Lower leg skin (tissue), 4 donors: ENCODE results near the gene ZNF618. TPM values are rescaled to one million over a fixed set of nuclear protein-coding genes. Genes with fewer than 3 reads are reported as not detected.

Experiments
- DNase-seq, 2 donors: peaks; one replicate each; pipeline ENCODE4 v3.0.0-alpha.2; 2019; ENCODE audit warnings: low spot score in 2 of 2
- H3K4me3 ChIP-seq: fragments of 200-600 bp; sonication (generic); 2 replicates; pipeline ENCODE4 v1.5.1; 2017; ENCODE audit warnings: mild to moderate bottlenecking, low read depth; ENCODE audit not compliant: poor library complexity, severe bottlenecking
- CTCF ChIP-seq, 3 donors: fragments of 450-650 bp; IDR thresholded peaks; one replicate each; pipeline ENCODE4 v1.5.1; 2016; ENCODE audit warnings: antibody characterized with exemption in 3 of 3, mild to moderate bottlenecking in 3 of 3, moderate library complexity in 2 of 3
- POLR2A ChIP-seq, 2 donors: fragments of 450-650 bp; IDR thresholded peaks; one replicate each; pipeline ENCODE4 v1.6.1; 2016 to 2017; ENCODE audit warnings: antibody characterized with exemption in 2 of 2, mild to moderate bottlenecking in 1 of 2, moderate library complexity in 1 of 2
- WGBS, 2 donors: methylation state at CpG; one replicate each; pipeline ENCODE4 v1.1.5; 2018; 5-methylcytosine and 5-hydroxymethylcytosine counted together
- intact Hi-C: fragments of 100-400 bp; cut with DNase I; formaldehyde crosslinking; loops from one replicate; pipeline ENCODE4 v1.15.0; 2023; ENCODE audit warnings: low total_unique reads
- total RNA-seq, 4 donors: library from RNA; depleted of rRNA; stranded (reverse); fragments of >200 nt; gene quantifications; one replicate each; pipeline ENCODE4 v1.1.0, GENCODE V29; 2016

The ZNF618 gene
- total RNA-seq, 4 donors from 2014 or later, result 1.1 to 4.1 (median 2.5) TPM

GRCh38 chr9:114051281-114051680 is 175.2 kb downstream of the ZNF618 start:
- TF ChIP-seq CTCF (IDR thresholded peaks at IDR 0.05) (no peak), POLR2A (IDR thresholded peaks at IDR 0.05) (no peak)
- intact Hi-C loops, result no loop called here

GRCh38 chr9:114051706-114052105 is 175.6 kb downstream of the ZNF618 start:
- peak in 1 of 2 donors; percentile 66 for DNase-seq
- intact Hi-C loops, result no loop called here
- WGBS, 2 donors, result 76 to 86% methylated on average over 7 of the region's 7 CpGs

More at GRCh38 chr9:114051281-114051680, 175.2 kb downstream of the ZNF618 start:
- no peak overlapping the region for H3K4me3 ChIP-seq
- DNase-seq, result no peak
- WGBS, 2 donors, result 95 to 97% methylated on average over 15 of the region's 15 CpGs

GRCh38 chr9:114053246-114054005 is 177.3 kb downstream of the ZNF618 start:
- 83 to 93% methylated on average over 8 of the region's 8 CpGs for WGBS, 2 donors
- intact Hi-C loops, result no loop called here
- no peak for TF ChIP-seq CTCF (IDR thresholded peaks at IDR 0.05)
- TF ChIP-seq POLR2A (IDR thresholded peaks at IDR 0.05), result no peak
- H3K4me3 ChIP-seq, result no peak overlapping the region
- peak in 1 of 2 donors; percentile 82 for DNase-seq

More at GRCh38 chr9:114051706-114052105, 175.6 kb downstream of the ZNF618 start:
- no peak for TF ChIP-seq CTCF (IDR thresholded peaks at IDR 0.05)
- no peak for TF ChIP-seq POLR2A (IDR thresholded peaks at IDR 0.05)
- H3K4me3 ChIP-seq, result no peak overlapping the region

GRCh38 chr9:114054191-114054690 is 178.1 kb downstream of the ZNF618 start:
- peak in 1 of 2 donors; percentile 68 for DNase-seq
- WGBS, 2 donors, result 78 to 85% methylated on average over 10 of the region's 10 CpGs
- TF ChIP-seq POLR2A (IDR thresholded peaks at IDR 0.05) (no peak), CTCF (IDR thresholded peaks at IDR 0.05) (no peak)
- no peak overlapping the region for H3K4me3 ChIP-seq
- intact Hi-C loops, result no loop called here

- peak in 1 of 2 donors; percentile 49 for DNase-seq
- WGBS, 2 donors, result 88 to 93% methylated on average over 17 to 18 of the region's 18 CpGs
- intact Hi-C loops, result no loop called here
- H3K4me3 ChIP-seq, result no peak overlapping the region
- TF ChIP-seq POLR2A (IDR thresholded peaks at IDR 0.05) (no peak), CTCF (IDR thresholded peaks at IDR 0.05) (no peak)
These were observed 179.0 kb downstream of the ZNF618 start for GRCh38 chr9:114055061-114055460.
